NCI-H2081 treated with DMSO at 0.1 percent for 48 hours (cell line): ENCODE data around the gene FOXK1.

Source experiments
- DNase-seq: peaks from one replicate; lab custom pipeline; 2025; lab: John Stamatoyannopoulos, UW

The FOXK1 gene

DNA sequence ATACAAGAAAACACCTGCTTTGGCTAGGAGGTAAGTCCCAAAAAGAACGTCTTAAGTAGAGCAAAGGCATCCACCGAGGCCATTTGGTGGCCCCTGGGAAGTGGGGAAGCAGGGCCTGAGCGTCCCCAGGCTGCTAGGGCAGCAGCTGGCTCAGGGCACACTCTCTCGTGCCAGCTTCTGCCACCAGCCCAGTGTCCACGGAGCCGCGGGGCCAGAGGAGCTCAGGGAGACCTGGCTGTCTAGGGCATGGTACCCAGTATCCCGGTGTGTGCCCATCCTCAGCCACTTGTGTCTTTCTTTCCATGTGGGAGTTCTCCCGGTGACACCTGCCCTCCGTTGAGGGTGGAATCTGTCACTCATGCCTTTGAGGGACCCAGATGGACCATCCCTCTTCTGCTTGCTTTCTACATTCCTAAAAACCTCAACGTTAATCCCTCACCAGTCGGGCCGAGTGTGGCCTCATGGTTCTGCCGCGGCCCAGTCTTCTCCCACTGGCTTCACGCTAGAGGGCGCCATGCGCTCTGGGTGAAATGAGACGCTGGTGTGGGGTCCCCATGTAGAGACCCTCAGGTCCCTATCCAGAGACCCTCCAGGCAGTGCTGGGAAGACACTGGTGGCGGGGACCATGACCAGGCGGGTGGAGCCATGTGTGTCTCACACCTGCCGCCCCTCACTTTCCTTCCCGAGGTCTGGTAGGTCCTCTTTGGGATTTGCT, 83.8 kb downstream of the FOXK1 start:
- no peak for DNase-seq

DNA sequence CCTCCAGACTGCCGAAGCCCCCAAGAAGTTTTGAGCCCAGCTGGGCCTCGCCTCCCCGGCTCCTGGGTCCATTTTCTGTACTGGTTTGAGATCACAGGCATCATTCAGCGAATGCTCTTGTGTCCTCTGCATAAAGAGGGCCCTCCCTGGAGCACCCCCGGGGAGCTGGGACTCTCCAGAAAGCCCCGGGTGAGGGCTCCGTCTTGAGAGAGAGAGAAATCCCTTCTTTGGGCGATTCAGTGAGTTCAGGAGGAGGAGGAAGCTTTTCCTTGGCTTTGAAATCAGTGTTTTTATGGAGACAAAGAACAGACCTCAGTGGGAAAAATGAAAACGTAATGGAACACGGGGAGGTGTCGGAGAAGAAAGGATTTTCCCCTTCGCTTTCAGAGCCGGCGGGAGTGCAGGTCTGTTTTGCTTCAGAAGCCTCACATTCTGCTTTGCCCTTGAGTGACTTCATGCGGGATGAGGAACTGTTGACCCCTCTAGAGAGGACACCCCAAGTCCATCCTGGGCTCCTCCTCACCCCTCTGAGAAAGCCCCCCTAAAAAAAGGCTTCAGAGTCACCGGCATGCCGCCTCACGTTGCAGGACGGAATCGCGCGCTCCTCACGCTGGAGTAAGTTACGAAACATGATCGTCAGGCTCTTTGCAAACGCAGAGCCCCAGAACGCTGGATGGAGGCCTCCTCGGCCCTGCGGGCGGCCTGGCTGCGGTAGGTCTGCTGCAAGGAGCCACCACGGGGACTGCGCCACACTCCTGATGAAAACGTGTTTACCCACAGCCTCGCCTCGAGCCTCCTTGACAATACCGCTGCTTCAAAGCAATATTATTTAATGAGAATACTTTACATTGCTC, 84.8 kb downstream of the FOXK1 start:
- no peak for DNase-seq

DNA sequence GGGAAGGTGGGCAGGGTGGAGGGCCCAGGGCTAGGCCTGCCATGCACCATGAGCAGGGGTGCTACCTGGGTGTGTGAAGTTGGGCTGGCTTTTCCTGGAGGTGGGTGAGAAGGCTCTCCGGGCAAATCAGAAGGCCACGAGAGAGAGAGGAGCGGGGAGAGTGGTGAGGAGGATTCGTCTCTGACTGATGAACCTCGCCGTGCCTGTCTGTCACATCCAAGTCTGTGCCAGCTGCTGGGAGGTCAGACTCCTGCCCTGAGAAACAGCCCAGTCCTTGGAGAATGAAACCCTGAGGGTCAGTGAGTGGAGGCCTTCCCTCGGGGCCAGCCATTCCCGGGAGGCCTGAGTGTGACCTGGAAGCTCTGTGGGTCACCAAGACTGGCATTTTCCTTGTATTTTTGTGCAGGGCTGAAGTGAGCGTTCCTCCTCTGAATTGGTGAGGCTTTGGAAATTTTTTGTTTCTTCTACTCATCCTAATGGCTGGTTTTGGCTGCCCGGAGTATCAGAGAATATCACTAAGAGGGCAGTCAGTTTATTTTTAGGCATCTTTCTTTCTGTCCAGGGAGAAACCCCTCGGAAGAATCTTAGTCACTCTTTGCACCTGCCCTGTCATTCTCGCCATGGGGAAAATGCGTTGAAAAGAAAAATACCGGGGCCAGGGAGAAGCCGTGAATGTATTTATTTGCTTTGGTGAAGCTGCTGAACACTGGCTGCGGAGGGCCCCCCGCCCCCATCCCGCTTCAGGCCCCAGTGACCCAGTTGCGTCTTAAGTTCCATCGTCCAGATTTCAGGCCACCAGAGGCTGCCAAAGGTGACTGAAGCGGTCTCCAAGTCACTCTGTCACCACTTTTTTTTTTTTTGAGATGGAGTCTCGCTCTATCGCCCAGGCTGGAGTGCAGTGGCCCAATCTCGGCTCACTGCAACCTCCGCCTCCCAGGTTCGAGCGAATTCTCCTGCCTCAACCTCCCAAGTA, 86.8 kb downstream of the FOXK1 start:
- no peak for DNase-seq

DNA sequence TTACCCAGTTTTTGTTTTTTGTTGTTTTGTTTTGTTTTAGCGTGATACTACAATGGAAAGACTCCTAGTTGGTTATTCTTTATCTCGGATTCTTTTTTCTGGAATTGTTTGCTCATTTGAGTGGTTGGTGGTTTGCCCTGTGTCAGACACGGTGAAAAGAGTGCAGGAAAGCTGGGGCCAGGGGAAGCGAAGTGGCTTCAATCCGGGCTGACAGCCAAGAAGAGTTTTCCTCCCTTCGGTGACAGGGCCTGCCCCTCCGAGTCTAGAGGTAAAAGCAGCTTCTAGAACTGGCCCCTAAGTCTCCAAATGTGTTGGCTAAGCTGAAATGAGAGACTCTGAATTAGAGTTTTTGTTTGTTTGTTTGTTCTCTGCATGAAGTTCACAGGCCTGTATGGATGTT, 87.7 kb downstream of the FOXK1 start:
- no peak for DNase-seq

DNA sequence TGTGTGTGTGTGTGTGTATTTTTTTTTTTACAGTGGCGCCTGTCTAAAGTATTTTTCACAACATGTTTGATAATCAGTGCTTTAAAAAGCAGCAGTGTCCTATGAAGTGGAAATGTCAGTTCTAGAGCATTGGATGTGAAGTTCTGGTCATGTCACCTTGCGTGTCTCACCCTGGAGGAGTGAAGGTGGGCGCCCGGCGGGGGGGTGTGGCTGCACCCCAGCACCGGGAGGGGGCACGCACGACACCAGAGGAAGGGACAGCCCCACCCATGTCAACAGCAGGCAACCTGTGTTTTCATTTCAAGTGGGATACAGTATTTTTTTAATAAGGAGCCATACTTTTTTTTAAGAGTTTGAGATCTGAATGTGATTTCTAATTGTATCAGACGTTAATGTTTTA, 88.8 kb downstream of the FOXK1 start:
- DNase-seq: no peak

DNA sequence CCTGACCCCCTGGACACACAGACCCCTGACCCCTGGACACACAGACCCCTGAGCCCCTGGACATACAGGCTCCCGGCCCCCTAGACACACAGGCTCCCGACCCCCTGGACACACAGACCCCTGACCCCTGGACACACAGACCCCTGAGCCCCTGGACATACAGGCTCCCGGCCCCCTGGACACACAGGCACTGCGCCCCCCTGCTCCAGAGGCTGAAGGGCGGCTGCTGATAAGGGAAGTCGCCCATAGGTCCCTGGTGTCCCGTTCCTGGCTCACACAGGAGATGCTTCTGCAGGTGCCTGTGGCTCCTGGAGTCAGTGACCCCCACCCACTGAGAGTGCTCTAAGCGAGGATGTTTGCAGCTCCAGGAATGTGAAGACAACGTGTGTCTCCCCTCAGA, 89.6 kb downstream of the FOXK1 start:
- DNase-seq: no peak

DNA sequence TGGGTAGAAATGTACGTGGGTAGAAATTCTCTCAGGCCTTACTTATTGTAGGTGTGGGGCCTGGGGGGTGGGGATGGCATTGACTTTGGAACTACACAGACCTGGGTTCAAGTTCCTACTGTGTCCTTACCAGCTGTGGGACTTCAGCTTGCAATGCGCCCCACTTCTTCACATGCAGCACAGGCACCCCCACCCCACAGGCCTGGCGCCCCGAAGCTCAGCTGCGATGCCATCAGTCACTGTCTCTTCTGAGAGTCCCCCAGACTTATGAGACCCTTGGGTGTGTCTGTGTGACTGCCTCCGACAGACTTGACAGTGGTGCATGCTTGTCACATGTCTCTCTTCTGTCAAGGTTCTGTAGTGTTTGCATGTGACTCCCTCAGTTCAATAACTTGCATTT, 90.2 kb downstream of the FOXK1 start:
- DNase-seq: no peak

DNA sequence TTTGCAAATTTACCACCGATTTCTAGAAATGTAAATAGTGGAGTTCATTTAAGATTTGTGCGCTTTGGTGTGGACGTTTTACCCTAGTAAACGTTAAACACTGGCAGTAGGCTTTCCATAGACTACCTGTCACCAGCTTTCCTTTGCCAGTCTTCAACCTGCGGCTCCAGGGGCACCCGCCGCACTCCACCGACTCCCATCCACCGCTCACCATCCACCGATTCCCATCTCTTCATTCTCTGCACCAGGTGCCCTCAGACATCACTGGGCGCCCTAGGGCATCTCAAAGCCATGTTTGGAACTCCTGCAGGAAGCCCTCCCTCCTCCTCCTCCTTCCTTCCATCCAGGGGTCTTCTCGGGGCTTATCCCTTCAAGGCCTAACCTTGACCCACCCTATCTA, 91.9 kb downstream of the FOXK1 start:
- DNase-seq: no peak

DNA sequence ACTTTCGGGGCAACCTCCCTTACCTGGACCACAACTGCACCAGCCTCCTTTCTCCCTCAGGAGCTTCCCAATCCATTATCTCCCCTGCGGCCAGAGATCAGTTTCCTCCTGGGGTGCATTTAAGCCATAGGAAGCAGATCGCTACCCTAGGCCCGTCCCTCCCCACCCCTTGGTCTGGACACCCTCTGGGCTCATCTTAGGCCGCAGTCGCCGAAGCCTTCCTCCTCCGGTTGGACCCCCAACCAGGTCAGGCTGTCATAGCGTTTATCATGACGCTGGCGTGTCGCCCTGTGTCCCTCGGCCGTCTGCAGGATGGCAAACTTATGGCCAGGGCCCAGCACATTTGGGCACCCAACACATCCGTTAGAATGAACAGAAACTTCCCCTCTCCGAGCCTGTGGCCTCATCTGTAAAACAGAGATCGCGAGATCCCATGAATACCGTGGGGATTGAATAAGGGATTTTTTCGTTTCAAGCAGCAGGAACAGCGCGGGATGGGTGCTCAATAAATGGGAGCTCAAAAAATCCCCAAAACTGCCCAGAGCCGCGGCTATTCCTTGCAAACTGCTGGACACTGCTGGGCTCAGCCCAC, 92.7 kb downstream of the FOXK1 start:
- DNase-seq: no peak

DNA sequence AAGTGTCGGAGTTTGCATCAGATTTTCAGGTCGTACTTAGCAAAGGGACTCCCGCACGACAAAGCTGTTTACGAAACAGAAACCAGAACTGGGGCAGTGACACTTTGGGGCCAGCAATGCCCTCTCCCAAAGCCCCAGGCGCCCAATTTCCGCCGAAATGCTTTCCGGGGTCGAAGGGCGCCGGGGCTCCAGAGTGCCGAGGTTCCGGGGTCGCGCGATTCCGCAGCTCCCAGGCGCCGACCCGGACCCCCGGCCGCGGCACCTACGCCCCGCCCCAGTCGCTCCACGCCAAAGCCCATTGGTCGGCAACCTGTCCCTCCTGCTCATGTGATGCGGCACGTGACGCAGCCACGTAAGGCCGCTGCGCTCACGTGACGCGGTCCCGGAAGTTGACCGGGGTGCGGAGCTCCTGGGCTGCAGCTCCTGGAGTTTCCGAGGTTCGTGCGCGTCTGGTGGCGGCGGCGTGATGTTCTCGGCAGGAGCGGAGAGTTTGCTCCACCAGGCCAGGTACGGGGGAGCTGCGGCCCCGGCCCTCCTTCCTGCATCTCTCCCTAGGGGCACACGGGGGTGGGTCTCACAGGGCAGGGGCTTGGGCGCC, 93.3 kb downstream of the FOXK1 start, which contains the start of gene AP5Z1:
Gene AP5Z1, plus strand, starts transcription at position 374 of the 598 bp plus-strand sequence. Its CDS starts 93 bp downstream, at position 467.
- no peak for DNase-seq

DNA sequence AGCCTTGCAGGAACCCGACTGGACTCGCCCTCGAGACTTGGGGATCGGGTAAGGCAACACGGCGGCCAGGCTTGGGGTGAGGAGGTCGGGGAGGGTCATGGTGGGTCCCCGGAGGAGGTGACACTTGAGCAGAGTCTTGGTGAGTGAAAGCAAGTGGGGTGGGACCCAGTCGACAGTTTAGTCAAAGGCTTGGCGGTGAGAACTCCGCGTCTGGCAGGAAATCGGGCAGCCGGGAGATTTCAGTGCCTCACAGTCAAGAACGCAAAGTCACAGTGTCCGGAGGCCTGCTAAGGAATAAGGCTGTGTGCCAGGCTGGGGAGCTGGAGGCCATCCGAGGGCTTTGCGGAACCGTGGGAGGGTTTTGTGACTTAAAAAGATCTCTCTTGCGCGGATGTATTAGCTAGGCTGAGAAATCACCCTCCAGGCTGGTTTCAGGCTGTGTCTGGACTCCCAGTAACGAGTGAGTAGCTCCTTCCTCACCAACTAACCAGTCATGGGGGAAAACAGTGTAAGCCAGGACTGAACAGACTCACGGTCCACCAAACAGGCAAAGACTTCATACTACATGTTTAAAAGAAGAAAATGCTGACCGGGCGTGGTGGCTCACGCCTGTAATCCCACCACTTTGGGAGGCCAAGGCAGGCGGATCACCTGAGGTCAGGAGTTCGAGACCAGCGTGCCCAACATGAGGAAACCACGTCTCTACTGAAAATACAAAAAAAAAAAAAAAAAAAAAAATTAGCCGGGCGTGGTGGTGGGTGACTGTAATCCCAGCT, 93.9 kb downstream of the FOXK1 start:
- no peak for DNase-seq

DNA sequence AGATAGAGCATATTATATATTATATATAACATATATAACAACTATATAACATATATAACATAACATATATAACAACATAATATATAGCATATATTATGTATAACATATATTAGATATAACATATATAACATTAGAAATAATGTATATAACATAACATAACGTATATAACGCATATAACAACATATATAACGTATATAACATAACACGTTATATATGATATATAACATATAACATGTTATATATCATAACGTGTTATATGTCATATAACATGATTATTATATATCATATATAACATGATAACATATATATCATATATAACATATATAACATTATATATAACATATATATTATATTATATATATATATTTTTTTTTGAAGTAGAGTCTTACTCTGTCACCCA, 97.0 kb downstream of the FOXK1 start:
- DNase-seq: no peak

DNA sequence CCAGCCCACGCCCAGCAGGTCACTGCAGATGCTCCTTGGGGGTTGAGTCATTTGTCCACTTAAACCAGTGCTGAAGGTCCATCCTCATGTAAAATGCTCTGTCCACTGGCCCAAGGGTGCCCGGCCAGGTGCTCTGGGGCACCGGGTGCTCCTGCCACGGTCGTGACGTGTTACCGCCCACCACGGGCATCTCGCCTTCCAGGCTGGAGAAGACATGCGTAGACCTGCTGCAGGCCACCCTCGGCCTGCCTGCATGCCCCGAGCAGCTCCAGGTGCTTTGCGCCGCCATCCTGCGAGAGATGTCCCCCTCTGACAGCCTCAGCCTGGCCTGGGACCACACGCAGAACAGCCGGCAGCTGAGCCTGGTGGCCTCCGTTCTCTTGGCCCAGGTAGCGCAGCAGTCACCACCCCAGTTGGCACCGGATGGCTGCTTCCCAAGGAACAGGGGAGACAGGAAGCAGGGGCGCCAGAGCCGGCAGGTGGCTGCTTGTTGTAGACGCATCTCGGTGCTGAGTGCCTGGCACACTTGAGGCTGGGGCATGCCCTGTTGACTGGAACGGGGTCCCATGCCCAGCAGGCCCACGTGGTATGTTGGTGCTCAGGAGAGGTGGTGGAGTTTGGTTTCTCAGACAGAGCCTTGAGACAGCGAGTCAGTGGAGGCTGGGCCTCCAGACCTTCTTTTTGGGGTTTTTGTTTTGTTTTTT, 99.4 kb downstream of the FOXK1 start:
- DNase-seq: no peak

DNA sequence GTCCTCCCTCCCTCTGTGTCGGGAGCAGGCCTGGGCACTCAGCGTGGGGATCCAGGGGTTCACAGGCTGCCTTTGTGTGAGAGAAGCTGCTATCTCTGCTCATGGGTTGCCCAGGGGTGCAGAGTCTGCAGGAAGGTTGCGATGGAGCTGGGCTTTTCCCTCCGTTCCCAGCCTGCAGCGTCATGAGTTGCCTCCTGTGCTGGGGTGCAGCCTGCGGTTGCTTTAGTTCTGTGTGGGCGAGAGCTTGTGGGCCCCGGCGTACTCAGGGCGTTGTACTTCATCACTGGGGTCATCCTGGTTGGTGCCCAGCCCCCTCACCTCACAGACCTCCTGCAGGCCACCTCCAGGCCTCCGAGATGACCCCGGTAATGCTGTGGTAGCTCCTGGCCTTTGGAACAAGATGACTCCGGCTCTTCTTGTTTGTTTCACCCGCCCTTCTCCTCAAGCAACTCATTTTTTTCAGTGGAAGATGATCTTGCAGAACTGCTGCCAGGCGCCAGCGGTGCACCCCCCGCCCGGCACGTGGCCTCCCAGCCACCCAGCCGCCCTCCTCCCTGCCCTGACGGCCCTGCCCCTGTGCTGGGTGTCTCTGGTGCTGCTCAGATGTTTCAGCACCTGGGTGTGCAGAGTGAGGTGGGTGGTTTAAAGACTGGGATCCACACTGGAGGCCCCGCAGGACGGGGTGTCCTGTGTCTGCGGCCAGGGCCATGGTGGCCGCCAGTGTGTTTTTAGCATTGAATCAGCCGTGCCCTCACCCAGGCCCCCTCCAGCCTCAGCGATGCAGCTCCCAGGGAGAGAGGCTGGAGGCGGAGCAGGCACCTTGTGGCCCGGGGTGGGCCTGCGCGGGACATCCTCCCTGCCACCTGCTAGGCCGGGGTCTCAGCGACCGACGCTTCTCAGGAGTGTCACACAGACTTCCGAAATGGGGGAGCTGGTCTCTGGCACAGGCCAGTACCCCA, 100.5 kb downstream of the FOXK1 start:
- no peak for DNase-seq

DNA sequence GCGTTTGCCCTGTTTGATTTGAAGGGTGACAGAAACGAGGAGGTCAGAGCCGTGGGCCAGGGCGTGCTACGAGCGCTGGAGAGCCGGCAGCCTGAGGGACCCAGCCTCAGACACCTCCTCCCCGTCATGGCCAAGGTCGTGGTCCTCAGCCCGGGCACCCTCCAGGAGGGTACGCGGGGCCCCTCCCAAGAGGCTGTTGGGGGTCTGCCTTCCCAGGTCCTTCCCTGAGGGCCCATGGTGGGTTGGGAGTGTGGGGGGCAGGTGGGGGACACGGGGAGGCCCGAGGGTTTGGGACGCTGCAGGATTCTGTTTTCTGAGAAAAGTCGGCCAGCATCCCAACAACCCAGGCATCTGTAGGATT, 101.2 kb downstream of the FOXK1 start:
- no peak for DNase-seq

DNA sequence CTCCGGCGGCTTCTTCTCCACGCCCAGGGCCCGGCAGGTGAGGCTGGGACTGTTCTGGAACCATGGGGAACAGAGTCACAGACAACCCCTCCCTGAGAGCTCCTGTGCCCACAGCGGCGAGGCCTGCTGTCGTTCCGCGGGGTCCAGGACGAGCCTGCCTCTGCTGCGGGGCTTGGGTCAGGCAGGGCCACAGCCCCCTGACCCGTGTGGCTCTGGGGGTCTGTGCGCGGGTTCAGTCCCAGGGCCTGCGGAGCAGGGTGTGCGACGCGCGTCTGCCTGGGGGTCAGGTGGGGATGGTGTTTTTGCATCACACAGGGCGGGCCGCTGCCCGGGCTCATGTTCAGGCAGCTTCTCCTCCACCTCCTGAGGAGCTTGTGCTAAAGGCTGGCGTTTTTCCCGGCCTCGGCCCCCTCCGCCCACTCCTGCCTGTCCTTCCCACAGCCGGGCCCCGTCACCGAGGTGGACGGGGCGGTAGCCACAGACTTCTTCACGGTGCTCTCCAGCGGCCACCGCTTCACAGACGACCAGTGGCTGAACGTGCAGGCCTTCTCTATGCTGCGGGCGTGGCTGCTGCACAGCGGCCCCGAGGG, 101.8 kb downstream of the FOXK1 start:
- no peak for DNase-seq

DNA sequence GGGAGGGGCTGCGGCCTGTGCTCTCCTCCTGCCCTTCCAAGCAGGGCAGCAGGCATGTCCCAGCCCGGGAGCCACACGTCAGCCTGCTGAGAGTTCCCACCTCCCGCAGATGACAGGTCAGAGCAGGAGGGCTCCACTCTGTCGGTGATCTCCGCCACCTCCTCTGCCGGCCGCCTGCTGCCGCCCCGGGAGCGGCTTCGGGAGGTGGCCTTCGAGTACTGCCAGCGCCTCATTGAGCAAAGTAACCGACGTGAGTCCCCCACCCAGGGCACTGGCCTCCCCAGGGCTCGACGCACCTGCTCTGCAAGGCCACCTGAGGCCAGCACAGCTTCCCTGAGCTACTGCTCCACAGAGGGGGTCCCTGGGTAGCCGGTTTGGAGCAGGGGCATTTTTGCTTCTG, 102.7 kb downstream of the FOXK1 start:
- DNase-seq: no peak

DNA sequence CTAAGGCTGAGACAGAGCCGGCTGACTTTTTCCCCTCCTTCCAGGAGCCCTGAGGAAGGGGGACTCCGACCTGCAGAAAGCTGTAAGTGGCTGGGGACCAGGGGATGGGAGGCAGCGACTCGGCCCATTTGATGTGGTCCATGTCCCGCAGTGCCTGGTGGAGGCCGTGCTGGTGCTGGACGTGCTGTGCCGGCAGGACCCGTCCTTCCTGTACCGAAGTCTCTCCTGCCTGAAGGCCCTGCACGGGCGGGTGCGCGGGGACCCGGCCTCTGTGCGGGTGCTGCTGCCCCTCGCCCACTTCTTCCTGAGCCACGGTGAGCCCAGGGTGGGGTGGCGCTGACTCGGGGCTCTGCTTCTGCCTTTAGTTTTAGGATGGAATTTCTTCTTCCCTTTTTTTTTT, 103.3 kb downstream of the FOXK1 start:
- DNase-seq: no peak

DNA sequence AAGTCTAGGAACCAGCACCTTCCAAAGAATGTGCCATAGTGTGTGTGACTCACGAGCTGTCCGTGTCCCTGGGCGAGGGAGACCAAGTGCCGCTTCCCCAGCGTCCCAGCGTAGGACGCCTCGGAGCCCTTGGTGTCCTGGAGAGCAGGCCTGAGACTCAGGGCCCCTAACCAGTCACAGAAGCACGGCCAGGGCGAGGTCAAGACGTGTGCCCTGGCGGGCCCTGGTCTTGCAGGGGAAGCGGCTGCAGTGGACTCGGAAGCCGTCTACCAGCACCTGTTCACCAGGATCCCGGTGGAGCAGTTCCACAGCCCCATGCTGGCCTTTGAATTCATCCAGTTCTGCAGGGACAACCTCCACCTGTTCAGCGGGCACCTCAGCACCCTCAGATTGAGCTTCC, 103.9 kb downstream of the FOXK1 start:
- DNase-seq: no peak
